DND-41 (cell line): ENCODE measurements around the gene CLECL1.

Source experiments
- CTCF ChIP-seq: IDR thresholded peaks from 2 replicates; pipeline ENCODE4 v1.5.1; 2012; ENCODE audit warnings: borderline replicate concordance, low read length, moderate library complexity, mild to moderate bottlenecking; ENCODE audit not compliant: poor library complexity, severe bottlenecking; ENCODE audit errors: extremely low read depth
- EZH2 ChIP-seq: IDR thresholded peaks from 3 replicates; pipeline ENCODE4 v1.6.1; 2012; ENCODE audit warnings: borderline replicate concordance, low read depth, mild to moderate bottlenecking, moderate library complexity, low read length, inconsistent platforms; ENCODE audit not compliant: severe bottlenecking

- TF ChIP-seq CTCF (no peak), EZH2 (no peak)
These were observed 22.1 kb downstream of the CLECL1 start for GRCh38 chr12:9710584-9711375.
